OCI-LY1 (cell line): ENCODE results near the gene CYTH2.
A peak's percentile ranks its signal among the peaks of the same experiment; 100 is the strongest.

Experiments used
- H2AFZ ChIP-seq: fragments of 200-600 bp; sonication (generic), shearing (Covaris generic); 2 replicates; pipeline ENCODE4 v1.6.0; 2014; ENCODE audit warnings: antibody characterized with exemption, mild to moderate bottlenecking, low read length
- H3F3A ChIP-seq: fragments of 200-600 bp; sonication (generic), shearing (Covaris generic); 2 replicates; pipeline ENCODE4 v1.6.0; 2014; ENCODE audit warnings: mild to moderate bottlenecking, antibody characterized with exemption, low read length, moderate library complexity; ENCODE audit not compliant: insufficient read depth
- H3K27ac ChIP-seq: fragments of 200-600 bp; sonication (generic); 2 replicates; pipeline ENCODE4 v1.5.1; 2014; ENCODE audit warnings: low read length, mixed run types, mild to moderate bottlenecking, low read depth; ENCODE audit not compliant: poor library complexity, severe bottlenecking
- H3K27me3 ChIP-seq: fragments of 200-600 bp; sonication (generic); 2 replicates; pipeline ENCODE4 v1.6.0; 2014; ENCODE audit warnings: antibody characterized with exemption, mild to moderate bottlenecking, low read length, moderate library complexity; ENCODE audit not compliant: insufficient read depth
- H3K36me3 ChIP-seq: fragments of 200-600 bp; sonication (generic); 2 replicates; pipeline ENCODE4 v1.6.1; 2014; ENCODE audit warnings: mild to moderate bottlenecking, antibody characterized with exemption, low read length, moderate library complexity, mixed read lengths; ENCODE audit not compliant: insufficient read depth
- H3K4me1 ChIP-seq: fragments of 200-600 bp; sonication (generic); 2 replicates; pipeline ENCODE4 v1.5.1; 2014; ENCODE audit warnings: mild to moderate bottlenecking, low read length, moderate library complexity; ENCODE audit not compliant: insufficient read depth, severe bottlenecking
- H3K4me2 ChIP-seq: fragments of 200-600 bp; sonication (generic), shearing (Covaris generic); 2 replicates; pipeline ENCODE4 v1.6.1; 2014; ENCODE audit warnings: low read length
- H3K4me3 ChIP-seq: fragments of 200-600 bp; sonication (generic); 2 replicates; pipeline ENCODE4 v1.5.1; 2014; ENCODE audit warnings: low read length, low read depth, mild to moderate bottlenecking, mixed read lengths; ENCODE audit not compliant: poor library complexity, severe bottlenecking
- H3K79me2 ChIP-seq: fragments of 200-600 bp; shearing (Covaris generic); 2 replicates; pipeline ENCODE4 v1.6.1; 2016; ENCODE audit warnings: mixed run types, low read length, mixed read lengths; ENCODE audit not compliant: insufficient read depth
- H3K9ac ChIP-seq: fragments of 200-600 bp; sonication (generic), shearing (Covaris generic); 2 replicates; pipeline ENCODE4 v1.6.1; 2014; ENCODE audit warnings: mild to moderate bottlenecking, low read length, mixed read lengths
- H3K9me2 ChIP-seq: fragments of 200-600 bp; sonication (generic), shearing (Covaris generic); 2 replicates; pipeline ENCODE4 v1.6.1; 2014; ENCODE audit warnings: low read depth, mild to moderate bottlenecking, low read length, mixed read lengths
- H3K9me3 ChIP-seq: fragments of 200-600 bp; shearing (Covaris generic); 2 replicates; pipeline ENCODE4 v1.6.1; 2014; ENCODE audit warnings: low read length, mixed read lengths
- H4K20me1 ChIP-seq: fragments of 200-600 bp; sonication (generic), shearing (Covaris generic); 2 replicates; pipeline ENCODE4 v1.6.0; 2016; ENCODE audit warnings: mild to moderate bottlenecking, low read length; ENCODE audit not compliant: insufficient read depth
- EZH2 ChIP-seq: fragments of 200-600 bp; sonication (generic), shearing (Covaris generic); IDR thresholded peaks from 2 replicates; pipeline ENCODE4 v1.8.0; 2017; ENCODE audit warnings: borderline replicate concordance, mixed run types, mild to moderate bottlenecking, antibody characterized with exemption, low read length, moderate library complexity, mixed read lengths
- TF ChIP-seq, protein P1 (sequence below): fragments of 200-600 bp; sonication (generic), shearing (Covaris generic); IDR thresholded peaks from 2 replicates; pipeline ENCODE4 v1.5.1; 2017; ENCODE audit warnings: mild to moderate bottlenecking, antibody characterized with exemption, low read length, moderate library complexity, mixed read lengths

Gene CYTH2

DNA sequence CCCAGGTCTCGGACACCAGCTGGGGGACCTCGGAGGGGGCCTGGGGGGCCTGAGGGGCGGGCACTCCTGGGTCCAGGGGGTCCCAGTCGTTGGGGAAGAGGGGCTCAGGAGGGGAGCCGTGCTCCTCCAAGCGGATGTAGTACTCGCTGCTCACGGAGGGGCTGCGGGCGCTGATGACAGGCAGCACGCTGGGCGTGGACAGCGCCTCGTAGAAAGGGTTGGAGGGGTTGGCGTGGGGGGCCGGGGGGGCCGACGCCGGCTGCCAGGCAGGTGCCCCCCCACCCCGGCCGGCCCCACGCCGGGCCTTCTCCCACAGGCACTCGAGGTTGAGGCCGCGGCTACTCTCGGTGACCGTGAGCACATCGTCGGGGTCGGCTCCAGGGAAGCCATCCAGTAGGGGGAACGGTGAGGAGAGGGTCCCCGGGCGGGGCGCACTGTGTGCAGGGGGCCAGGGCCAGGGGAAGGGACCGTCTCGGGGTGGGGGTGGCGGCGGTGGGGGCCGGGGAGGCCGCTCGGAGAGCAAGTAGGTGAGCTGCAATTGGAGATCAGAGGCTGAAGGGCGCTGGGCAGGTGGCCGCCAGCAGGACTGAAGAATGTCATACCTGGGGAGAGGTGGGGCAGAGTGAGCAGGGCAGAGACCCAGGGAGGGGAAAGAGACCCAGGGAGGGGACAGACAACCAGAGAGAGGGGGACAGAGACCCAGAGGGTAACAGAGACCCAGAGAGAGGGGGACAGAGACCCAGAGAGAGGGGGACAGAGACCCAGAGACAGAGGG lies 30.3 kb downstream of the CYTH2 start:
- no peaks in the 10 kb centered on the region for H3K27me3 ChIP-seq
- no peak for TF ChIP-seq EZH2
- TF ChIP-seq, protein P1, sequence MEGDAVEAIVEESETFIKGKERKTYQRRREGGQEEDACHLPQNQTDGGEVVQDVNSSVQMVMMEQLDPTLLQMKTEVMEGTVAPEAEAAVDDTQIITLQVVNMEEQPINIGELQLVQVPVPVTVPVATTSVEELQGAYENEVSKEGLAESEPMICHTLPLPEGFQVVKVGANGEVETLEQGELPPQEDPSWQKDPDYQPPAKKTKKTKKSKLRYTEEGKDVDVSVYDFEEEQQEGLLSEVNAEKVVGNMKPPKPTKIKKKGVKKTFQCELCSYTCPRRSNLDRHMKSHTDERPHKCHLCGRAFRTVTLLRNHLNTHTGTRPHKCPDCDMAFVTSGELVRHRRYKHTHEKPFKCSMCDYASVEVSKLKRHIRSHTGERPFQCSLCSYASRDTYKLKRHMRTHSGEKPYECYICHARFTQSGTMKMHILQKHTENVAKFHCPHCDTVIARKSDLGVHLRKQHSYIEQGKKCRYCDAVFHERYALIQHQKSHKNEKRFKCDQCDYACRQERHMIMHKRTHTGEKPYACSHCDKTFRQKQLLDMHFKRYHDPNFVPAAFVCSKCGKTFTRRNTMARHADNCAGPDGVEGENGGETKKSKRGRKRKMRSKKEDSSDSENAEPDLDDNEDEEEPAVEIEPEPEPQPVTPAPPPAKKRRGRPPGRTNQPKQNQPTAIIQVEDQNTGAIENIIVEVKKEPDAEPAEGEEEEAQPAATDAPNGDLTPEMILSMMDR = no peak
- H3K4me1 ChIP-seq = peaks cover 7% of the 10 kb centered on the region
- no peak overlapping the region for H3K9ac ChIP-seq
- no peaks in the 10 kb centered on the region for H4K20me1 ChIP-seq
- H3F3A ChIP-seq = no peaks in the 10 kb centered on the region
- no peak overlapping the region for H3K27ac ChIP-seq
- no peak overlapping the region for H2AFZ ChIP-seq
- no peaks in the 10 kb centered on the region for H3K9me3 ChIP-seq
- H3K9me2 ChIP-seq = no peaks in the 10 kb centered on the region
- no peaks in the 10 kb centered on the region for H3K36me3 ChIP-seq
- no peak overlapping the region for H3K4me3 ChIP-seq
- no peak overlapping the region for H3K4me2 ChIP-seq
- H3K79me2 ChIP-seq = no peaks in the 10 kb centered on the region

- Histone ChIP-seq H3K4me2 (peak overlapping the region; percentile 14; the same call in 1 of the 2 replicates), H3K4me1 (peaks cover 7% of the 10 kb centered on the region), H4K20me1 (no peaks in the 10 kb centered on the region), H3K27ac (no peak overlapping the region), H3K9ac (no peak overlapping the region), H3K79me2 (no peaks in the 10 kb centered on the region), H3K36me3 (no peaks in the 10 kb centered on the region), H3K9me3 (no peaks in the 10 kb centered on the region), H3F3A (no peaks in the 10 kb centered on the region), H3K9me2 (no peaks in the 10 kb centered on the region), H3K4me3 (peak overlapping the region; percentile 12), H2AFZ (no peak overlapping the region), H3K27me3 (no peaks in the 10 kb centered on the region)
- TF ChIP-seq, protein P1 = no peak
- no peak for TF ChIP-seq EZH2
These were observed 31.8 kb downstream of the CYTH2 start for GRCh38 chr19:48500830-48501493.

- H3K36me3 ChIP-seq = no peaks in the 10 kb centered on the region
- no peaks in the 10 kb centered on the region for H4K20me1 ChIP-seq
- peaks cover 7% of the 10 kb centered on the region for H3K4me1 ChIP-seq
- TF ChIP-seq, protein P1 = no peak
- no peak for TF ChIP-seq EZH2
- peak overlapping the region; percentile 40 for H3K4me2 ChIP-seq
- no peak overlapping the region for H3K27ac ChIP-seq
- no peaks in the 10 kb centered on the region for H3K79me2 ChIP-seq
- no peaks in the 10 kb centered on the region for H3K27me3 ChIP-seq
- peak overlapping the region; percentile 12 for H3K4me3 ChIP-seq
- H3K9ac ChIP-seq = no peak overlapping the region
- no peaks in the 10 kb centered on the region for H3K9me3 ChIP-seq
- H3F3A ChIP-seq = no peaks in the 10 kb centered on the region
- H2AFZ ChIP-seq = no peak overlapping the region
- H3K9me2 ChIP-seq = no peaks in the 10 kb centered on the region
These were observed 32.6 kb downstream of the CYTH2 start for GRCh38 chr19:48501494-48502349.
